CD4-positive, CD25-positive, alpha-beta regulatory T cell (primary cell): ENCODE data around the gene CDK2AP2. TPM values are rescaled to one million over a fixed set of nuclear protein-coding genes. Genes with fewer than 3 reads are reported as not detected.
A peak's percentile ranks its signal among the peaks of the same experiment; 100 is the strongest.

Experiments
- ATAC-seq, 2 donors: fragments of 150-1000 bp; cut with Tn5 transposase; one replicate each; pipeline ENCODE4 v1.10.0; 2021; ENCODE audit warnings: low read depth in 2 of 2, moderate number of reproducible peaks in 2 of 2, moderate library complexity in 1 of 2
- DNase-seq, 3 donors: peaks; one replicate each; pipeline versions ENCODE4 v3.0.0 to v3.0.0-alpha.2; 2012 to 2022; ENCODE audit warnings: mixed read lengths in 1 of 3
- H3K27ac ChIP-seq: one replicate; pipeline ENCODE4 v1.7.0; 2013; ENCODE audit warnings: mild to moderate bottlenecking, low read length; ENCODE audit not compliant: insufficient read depth, poor library complexity, severe bottlenecking
- H3K27me3 ChIP-seq: one replicate; pipeline ENCODE4 v1.7.0; 2013; ENCODE audit warnings: low read length; ENCODE audit not compliant: control insufficient read depth, insufficient read depth
- H3K36me3 ChIP-seq: one replicate; pipeline ENCODE4 v1.7.0; 2013; ENCODE audit warnings: mild to moderate bottlenecking, low read length, moderate library complexity; ENCODE audit not compliant: control insufficient read depth, insufficient read depth
- H3K4me1 ChIP-seq: 2 replicates; pipeline ENCODE4 v1.7.0; 2013; ENCODE audit warnings: mild to moderate bottlenecking, low read length; ENCODE audit not compliant: insufficient read depth, control insufficient read depth, poor library complexity, severe bottlenecking
- H3K4me3 ChIP-seq: one replicate; pipeline ENCODE4 v1.7.0; 2013; ENCODE audit warnings: low read depth, mild to moderate bottlenecking, low read length, moderate library complexity
- H3K9me3 ChIP-seq, 2 experiments: 1 replicate in 1 of 2; 2 replicates in 1 of 2; pipeline ENCODE4 v1.7.0; 2013; ENCODE audit warnings: low read length in 2 of 2, mild to moderate bottlenecking in 1 of 2, moderate library complexity in 1 of 2; ENCODE audit not compliant: control insufficient read depth in 2 of 2
- H3K27ac Mint-ChIP-seq, 3 donors: one replicate each; pipeline ENCODE4 v1.8.0; 2020 to 2022; ENCODE audit warnings: mild to moderate bottlenecking in 3 of 3, mixed read lengths in 3 of 3, moderate library complexity in 2 of 3
- H3K27me3 Mint-ChIP-seq: one replicate; pipeline ENCODE4 v1.8.0; 2022; ENCODE audit warnings: mild to moderate bottlenecking, mixed read lengths
- H3K36me3 Mint-ChIP-seq: one replicate; pipeline ENCODE4 v1.8.0; 2020; ENCODE audit warnings: mixed read lengths
- H3K4me1 Mint-ChIP-seq, 4 donors: one replicate each; pipeline ENCODE4 v1.8.0; 2020 to 2022; ENCODE audit warnings: mixed read lengths in 4 of 4, mild to moderate bottlenecking in 1 of 4
- H3K4me3 Mint-ChIP-seq, 4 donors: one replicate each; pipeline ENCODE4 v1.8.0; 2020 to 2022; ENCODE audit warnings: mild to moderate bottlenecking in 4 of 4, mixed read lengths in 4 of 4, moderate library complexity in 3 of 4
- H3K9me3 Mint-ChIP-seq, 7 donors: one replicate each; pipeline ENCODE4 v1.8.0; 2020 to 2022; ENCODE audit warnings: mixed read lengths in 7 of 7, mild to moderate bottlenecking in 3 of 7, moderate library complexity in 2 of 7
- polyA plus RNA-seq, 4 donors: library from polyadenylated mRNA; unstranded; fragments of 300-500 nt; fragmentation: Illumina TruSeq; gene quantifications; one replicate each; pipeline ENCODE4 v1.2.3, GENCODE V29; 2021
- total RNA-seq: library from RNA; stranded (reverse); gene quantifications from one replicate; pipeline ENCODE4 v1.2.3, GENCODE V29; 2022

CDK2AP2 gene
- total and polyA plus RNA-seq, 5 donors from 2014 or later = 38.5 to 135 (median 122) TPM

DNA sequence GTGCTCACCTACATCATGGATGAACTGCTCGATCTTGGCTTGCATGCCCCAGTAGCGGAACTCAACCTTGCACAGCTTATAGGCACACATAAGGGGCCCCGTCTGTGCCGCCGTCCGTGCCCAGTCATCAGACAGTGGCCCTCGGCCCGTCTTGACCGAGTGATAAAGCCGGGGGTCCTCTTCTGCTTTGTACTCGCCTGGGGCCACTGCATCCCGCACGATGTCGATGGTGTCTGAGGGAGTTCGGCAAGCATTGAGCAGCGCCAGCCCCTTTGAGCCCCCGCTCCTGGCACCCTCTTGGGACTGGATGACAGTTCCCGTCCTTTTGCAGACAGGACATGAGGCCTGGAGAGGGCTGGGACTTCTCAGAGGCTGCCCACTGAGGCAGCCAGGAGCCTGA is 6.1 kb downstream of the CDK2AP2 start:
- H3K36me3 ChIP-seq = peaks cover 37% of the 10 kb centered on the region
- H3K27ac Mint-ChIP-seq = no peak overlapping the region
- DNase-seq = no peak
- peaks cover 33% of the 10 kb centered on the region for H3K4me1 ChIP-seq
- H3K4me3 Mint-ChIP-seq = peak overlapping the region in 2 of 4 donors; percentile 47 to 62
- H3K4me1 Mint-ChIP-seq = peaks cover 10 to 40% (median 27%) of the 10 kb centered on the region in 4 donors
- no peaks in the 10 kb centered on the region for H3K27me3 Mint-ChIP-seq
- ATAC-seq = no peak
- no peak overlapping the region for H3K4me3 ChIP-seq
- no peak overlapping the region for H3K27ac ChIP-seq
- no peaks in the 10 kb centered on the region for H3K9me3 Mint-ChIP-seq
- H3K9me3 ChIP-seq = no peaks in the 10 kb centered on the region
- H3K36me3 Mint-ChIP-seq = peaks cover 10% of the 10 kb centered on the region
- H3K27me3 ChIP-seq = no peaks in the 10 kb centered on the region

DNA sequence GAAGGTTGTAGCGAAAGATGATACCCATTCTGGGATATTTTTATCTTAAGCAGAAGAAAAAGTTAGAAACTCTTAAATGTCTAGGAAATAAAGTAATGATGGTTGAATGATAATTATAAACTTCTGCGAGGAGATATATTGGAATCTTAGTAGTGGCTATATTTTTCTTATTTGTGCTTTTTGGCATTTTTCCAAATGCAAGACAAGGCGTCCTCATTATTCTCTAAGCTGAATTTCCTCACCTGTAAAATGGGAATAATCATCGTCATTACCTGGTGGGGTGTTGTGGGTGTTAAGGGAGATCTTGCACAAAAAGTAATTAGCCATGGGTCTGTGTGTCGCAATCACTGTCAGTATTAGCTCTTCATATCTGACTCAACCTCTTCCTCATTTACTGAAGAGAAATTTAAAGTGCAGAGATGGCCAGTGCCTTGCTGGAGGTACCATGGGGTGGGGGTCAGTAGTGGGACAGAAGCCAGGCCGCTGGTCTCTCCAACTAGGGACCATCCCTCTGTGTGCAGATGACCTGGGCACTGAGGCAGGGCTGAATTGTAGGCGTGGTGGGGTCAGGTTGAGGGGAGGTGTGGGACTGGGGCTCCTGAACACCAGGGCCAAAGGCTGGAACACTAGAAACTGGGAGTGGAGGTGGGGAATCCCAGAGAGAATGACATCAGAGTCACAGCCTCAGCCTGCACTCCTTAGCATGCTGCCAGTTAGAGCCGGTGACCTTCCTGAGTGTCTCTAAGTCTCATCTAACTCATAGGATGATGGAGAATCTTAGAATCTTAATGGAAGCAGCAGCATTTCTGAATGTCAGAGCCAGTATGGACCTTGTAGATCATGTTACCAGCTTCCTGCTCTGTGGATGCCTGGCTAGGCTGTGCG is 6.9 kb downstream of the CDK2AP2 start:
- DNase-seq (no peak), ATAC-seq (no peak)
- peak overlapping the region in 1 of 3 donors; percentile 50 for H3K27ac Mint-ChIP-seq
- Histone ChIP-seq H3K4me3 (no peak overlapping the region), H3K36me3 (peaks cover 44% of the 10 kb centered on the region), H3K4me1 (peaks cover 25% of the 10 kb centered on the region), H3K9me3 (no peaks in the 10 kb centered on the region), H3K27me3 (no peaks in the 10 kb centered on the region), H3K27ac (no peak overlapping the region)
- peak overlapping the region in 3 of 4 donors; percentile 17 to 62 (median 54) for H3K4me3 Mint-ChIP-seq
- no peaks in the 10 kb centered on the region for H3K9me3 Mint-ChIP-seq
- peaks cover 6 to 34% (median 21%) of the 10 kb centered on the region in 4 donors for H3K4me1 Mint-ChIP-seq
- H3K27me3 Mint-ChIP-seq = no peaks in the 10 kb centered on the region
- H3K36me3 Mint-ChIP-seq = peaks cover 10% of the 10 kb centered on the region

DNA sequence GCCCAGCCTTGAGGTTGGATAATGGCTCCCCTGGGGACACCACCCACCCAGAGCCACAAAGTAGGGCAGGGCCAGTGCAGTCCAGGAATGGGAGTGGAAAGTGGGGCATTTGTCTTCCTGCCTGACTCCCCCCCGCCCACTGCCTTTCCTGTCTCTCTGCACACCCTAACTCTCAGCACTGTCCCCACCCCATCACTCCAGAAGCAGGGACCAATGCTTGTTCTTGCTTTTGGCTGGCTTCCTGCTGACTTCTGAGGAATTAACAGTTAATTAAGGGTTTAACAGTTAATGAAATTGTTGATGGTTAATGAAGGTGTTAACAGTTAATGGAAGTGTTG is 7.5 kb downstream of the CDK2AP2 start:
- H3K27me3 Mint-ChIP-seq = no peaks in the 10 kb centered on the region
- H3K27ac Mint-ChIP-seq = peak overlapping the region in 1 of 3 donors; percentile 41
- H3K36me3 ChIP-seq = peaks cover 50% of the 10 kb centered on the region

DNA sequence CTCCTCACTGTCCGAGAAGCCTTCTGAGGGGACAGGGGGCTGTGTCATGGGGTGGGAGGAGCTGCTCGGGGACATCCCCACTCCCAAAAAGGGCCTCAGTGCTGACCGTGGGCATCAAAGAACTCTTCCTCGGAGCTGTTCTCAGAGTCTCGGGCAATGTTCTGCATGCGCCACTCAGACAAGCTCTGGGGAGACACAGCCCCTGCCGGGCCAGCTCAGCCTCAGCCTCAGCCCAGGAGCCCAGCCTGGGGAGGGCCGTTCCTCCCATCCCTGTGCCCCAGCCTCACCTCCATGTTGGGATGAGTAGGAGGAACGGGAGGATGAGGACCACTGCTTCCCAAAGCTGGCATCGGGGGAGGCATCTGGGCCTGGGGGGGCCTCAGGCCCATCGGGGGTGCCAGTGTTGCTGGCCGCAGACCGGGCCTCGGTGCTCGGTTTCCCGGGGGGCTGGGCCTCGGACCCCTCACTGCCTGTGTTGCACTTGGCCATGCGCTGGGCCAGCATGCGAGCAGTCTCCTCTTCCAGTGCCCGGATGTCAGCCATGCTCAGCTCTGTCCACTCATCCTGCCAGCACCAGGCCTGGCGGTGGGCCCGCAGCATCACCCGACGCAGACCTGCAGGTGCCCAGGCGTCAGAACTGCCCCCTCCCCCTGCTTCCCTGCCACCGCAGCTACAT is 8.0 kb downstream of the CDK2AP2 start:
- no peak for DNase-seq
- peaks cover 54% of the 10 kb centered on the region for H3K36me3 ChIP-seq
- H3K27ac Mint-ChIP-seq = no peak overlapping the region

More for the DNA sequence above, 7.5 kb downstream of the CDK2AP2 start:
- peak overlapping the region in 1 of 4 donors; percentile 62 for H3K4me3 Mint-ChIP-seq
- no peak overlapping the region for H3K4me3 ChIP-seq
- no peak for DNase-seq
- H3K27ac ChIP-seq = no peak overlapping the region
- peaks cover 3 to 29% (median 17%) of the 10 kb centered on the region in 4 donors for H3K4me1 Mint-ChIP-seq
- no peaks in the 10 kb centered on the region for H3K9me3 ChIP-seq
- H3K9me3 Mint-ChIP-seq = no peaks in the 10 kb centered on the region
- H3K36me3 Mint-ChIP-seq = peaks cover 10% of the 10 kb centered on the region
- ATAC-seq = no peak
- no peaks in the 10 kb centered on the region for H3K27me3 ChIP-seq
- peaks cover 19% of the 10 kb centered on the region for H3K4me1 ChIP-seq

DNA sequence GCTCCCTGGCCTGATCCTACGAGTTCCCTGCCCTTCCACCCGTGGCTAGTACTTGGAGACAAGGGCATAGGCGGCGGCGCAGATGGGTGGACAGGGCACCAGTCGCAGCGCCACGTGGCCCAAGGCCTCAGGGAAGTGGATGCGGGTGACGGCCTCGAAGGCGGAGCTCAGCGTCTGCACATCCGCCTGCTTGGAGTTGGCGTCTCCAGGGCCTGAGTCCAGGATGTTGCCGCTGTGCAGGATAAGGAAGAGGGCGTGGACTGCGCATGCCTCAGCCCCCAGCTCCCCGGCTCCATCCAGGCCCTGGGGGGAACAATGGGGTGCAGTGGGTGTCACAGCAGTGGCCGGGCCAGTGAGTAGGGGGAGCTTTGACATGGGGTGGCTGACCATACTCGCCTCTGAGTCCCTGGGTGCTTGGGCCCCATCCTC is 9.4 kb downstream of the CDK2AP2 start:
- Mint-ChIP-seq H3K9me3 (no peaks in the 10 kb centered on the region), H3K4me3 (no peak overlapping the region), H3K4me1 (peaks cover 3 to 24% (median 16%) of the 10 kb centered on the region in 4 donors), H3K36me3 (peaks cover 10% of the 10 kb centered on the region), H3K27me3 (no peaks in the 10 kb centered on the region), H3K27ac (no peak overlapping the region)
- H3K4me1 ChIP-seq = peaks cover 9% of the 10 kb centered on the region
- ATAC-seq = no peak
- no peak overlapping the region for H3K4me3 ChIP-seq
- H3K27me3 ChIP-seq = no peaks in the 10 kb centered on the region
- no peak for DNase-seq
- peaks cover 55% of the 10 kb centered on the region for H3K36me3 ChIP-seq
- no peaks in the 10 kb centered on the region for H3K9me3 ChIP-seq
- no peak overlapping the region for H3K27ac ChIP-seq

More for the DNA sequence above, 8.0 kb downstream of the CDK2AP2 start:
- H3K4me3 ChIP-seq = no peak overlapping the region
- Mint-ChIP-seq H3K36me3 (peaks cover 10% of the 10 kb centered on the region), H3K27me3 (no peaks in the 10 kb centered on the region), H3K4me3 (no peak overlapping the region), H3K4me1 (peaks cover 3 to 28% (median 16%) of the 10 kb centered on the region in 4 donors), H3K9me3 (no peaks in the 10 kb centered on the region)
- no peak for ATAC-seq
- peaks cover 16% of the 10 kb centered on the region for H3K4me1 ChIP-seq
- H3K27ac ChIP-seq = no peak overlapping the region
- no peaks in the 10 kb centered on the region for H3K9me3 ChIP-seq
- H3K27me3 ChIP-seq = no peaks in the 10 kb centered on the region

DNA sequence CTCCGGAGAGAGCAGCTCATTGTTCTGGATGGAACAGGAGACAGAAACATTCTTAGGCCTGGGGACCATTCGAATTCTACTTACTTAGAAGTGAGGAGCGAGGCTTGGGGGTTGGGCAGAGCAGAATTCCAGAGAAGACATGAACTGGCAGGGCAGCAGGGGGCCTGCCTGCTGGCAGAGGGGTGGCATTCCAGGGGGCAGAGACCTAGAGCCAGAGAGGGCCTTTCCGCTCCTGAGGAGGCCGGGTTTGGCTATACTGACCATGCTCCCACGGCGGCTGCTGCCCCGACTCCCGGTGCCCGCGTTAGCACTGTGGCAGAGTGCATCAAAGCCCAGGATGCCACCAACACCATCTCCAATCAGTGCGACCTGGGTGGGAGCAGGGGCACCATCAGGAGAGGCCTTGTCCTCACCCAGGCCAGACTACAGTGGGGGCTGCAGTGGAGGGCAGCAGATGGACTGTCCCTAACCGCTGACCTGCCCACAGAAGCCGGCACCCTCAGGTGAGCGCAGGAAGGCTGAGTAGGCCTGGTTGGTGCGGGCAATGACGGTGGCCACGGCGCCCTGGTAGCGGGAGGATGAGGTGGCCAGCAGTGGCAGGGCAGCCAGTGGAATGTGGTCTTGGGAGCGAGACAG is 10.2 kb downstream of the CDK2AP2 start:
- Mint-ChIP-seq H3K27ac (no peak overlapping the region), H3K4me3 (no peak overlapping the region), H3K36me3 (peaks cover 10% of the 10 kb centered on the region), H3K27me3 (no peaks in the 10 kb centered on the region), H3K4me1 (peaks cover 3 to 17% (median 10%) of the 10 kb centered on the region in 4 donors), H3K9me3 (no peaks in the 10 kb centered on the region)
- no peak for DNase-seq
- Histone ChIP-seq H3K4me3 (no peak overlapping the region), H3K36me3 (peaks cover 56% of the 10 kb centered on the region), H3K27ac (no peak overlapping the region), H3K4me1 (peaks cover 2% of the 10 kb centered on the region), H3K27me3 (no peaks in the 10 kb centered on the region), H3K9me3 (no peaks in the 10 kb centered on the region)
- no peak for ATAC-seq

DNA sequence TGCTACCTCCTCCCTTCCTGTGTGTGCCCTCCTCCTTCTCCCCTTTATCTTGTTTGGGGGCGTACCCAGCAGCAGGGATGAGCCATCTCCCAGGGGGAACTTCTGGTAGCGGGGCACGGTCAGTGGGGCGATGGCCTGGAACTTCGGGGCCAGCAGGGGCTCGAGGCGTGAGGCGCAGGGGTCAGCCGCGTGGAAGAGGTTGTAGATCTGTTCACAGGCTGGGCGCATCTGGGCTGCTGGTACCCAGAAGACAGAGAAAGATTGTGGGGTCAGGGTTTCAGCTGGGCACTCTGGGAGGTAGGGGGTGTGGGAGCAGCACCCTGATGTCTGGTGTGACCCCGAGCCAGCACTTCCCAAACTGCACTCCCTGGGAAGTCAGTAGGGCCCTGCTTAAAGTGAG is 11.8 kb downstream of the CDK2AP2 start:
- peaks cover 7% of the 10 kb centered on the region for H3K36me3 Mint-ChIP-seq
- DNase-seq (no peak), ATAC-seq (no peak)
- no peaks in the 10 kb centered on the region for H3K4me1 ChIP-seq
- no peak overlapping the region for H3K27ac ChIP-seq
- H3K27me3 ChIP-seq = no peaks in the 10 kb centered on the region
- H3K27me3 Mint-ChIP-seq = no peaks in the 10 kb centered on the region
- H3K27ac Mint-ChIP-seq = no peak overlapping the region
- H3K4me1 Mint-ChIP-seq = peaks cover 3 to 11% (median 7%) of the 10 kb centered on the region in 4 donors
- H3K4me3 ChIP-seq = no peak overlapping the region
- no peak overlapping the region for H3K4me3 Mint-ChIP-seq
- no peaks in the 10 kb centered on the region for H3K9me3 ChIP-seq
- H3K36me3 ChIP-seq = peaks cover 57% of the 10 kb centered on the region
- H3K9me3 Mint-ChIP-seq = no peaks in the 10 kb centered on the region
